ENCODE data around the gene PDCD6IP.

DNA sequence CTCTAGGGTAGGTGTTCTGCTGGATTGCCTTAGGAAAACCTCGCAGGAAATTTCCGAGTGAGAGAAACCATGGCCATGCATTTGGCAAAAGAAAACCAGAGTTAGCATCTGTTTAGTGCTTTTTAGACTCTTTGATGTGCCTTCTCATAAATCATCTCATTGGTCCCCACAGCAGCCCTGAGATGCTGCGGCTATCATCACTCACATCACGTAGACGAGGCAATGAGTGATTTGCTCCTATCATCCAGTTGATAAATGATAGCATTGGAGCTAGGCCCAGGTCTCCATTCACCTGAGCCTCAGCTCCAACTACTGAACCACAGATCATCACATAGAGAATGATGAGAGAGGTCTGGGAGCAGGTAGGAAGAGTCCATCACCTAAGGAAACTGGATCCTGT lies 111.1 kb downstream of the PDCD6IP start:
- TF ChIP-seq, protein P1, sequence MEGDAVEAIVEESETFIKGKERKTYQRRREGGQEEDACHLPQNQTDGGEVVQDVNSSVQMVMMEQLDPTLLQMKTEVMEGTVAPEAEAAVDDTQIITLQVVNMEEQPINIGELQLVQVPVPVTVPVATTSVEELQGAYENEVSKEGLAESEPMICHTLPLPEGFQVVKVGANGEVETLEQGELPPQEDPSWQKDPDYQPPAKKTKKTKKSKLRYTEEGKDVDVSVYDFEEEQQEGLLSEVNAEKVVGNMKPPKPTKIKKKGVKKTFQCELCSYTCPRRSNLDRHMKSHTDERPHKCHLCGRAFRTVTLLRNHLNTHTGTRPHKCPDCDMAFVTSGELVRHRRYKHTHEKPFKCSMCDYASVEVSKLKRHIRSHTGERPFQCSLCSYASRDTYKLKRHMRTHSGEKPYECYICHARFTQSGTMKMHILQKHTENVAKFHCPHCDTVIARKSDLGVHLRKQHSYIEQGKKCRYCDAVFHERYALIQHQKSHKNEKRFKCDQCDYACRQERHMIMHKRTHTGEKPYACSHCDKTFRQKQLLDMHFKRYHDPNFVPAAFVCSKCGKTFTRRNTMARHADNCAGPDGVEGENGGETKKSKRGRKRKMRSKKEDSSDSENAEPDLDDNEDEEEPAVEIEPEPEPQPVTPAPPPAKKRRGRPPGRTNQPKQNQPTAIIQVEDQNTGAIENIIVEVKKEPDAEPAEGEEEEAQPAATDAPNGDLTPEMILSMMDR (IDR thresholded peaks at IDR 0.05), result no peak
- TF ChIP-seq POLR2A (IDR thresholded peaks at IDR 0.05), result no peak

All from body of pancreas (tissue), 4 donors.